Measurements from ENCODE around the gene COPS6.

The COPS6 gene

DNA sequence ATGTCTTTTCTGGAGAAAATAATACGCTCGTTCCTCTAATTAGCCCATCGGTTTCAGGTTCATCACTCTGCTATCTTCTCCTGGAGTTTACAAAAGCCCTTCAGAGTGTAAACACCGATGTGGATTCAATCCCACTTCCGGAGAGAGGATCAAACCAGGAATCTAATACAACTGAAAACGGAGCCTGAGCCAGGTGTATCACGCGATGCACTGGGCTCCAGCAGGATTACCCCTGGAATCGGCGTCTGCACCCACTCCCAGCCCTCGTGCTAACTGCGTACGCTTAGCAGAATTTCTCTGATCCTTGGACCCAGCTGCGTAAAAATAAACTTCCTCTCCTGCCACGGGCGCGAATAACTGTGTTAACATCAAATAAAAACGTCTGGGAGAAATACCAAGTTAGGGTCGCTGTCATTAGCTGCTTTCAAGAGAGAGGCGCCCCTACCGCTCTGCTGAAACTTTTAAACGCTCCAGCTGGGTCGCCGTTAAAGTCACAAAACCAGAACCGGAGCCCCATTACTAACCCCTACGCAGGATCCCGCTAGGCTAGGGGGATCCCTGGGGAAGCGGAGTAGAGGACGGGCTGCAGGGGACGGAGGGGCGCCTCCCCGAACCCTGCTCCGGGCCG lies 7.7 kb upstream of the COPS6 start:
- DNase-seq (ENCODE audit: low read depth): no peak

DNA sequence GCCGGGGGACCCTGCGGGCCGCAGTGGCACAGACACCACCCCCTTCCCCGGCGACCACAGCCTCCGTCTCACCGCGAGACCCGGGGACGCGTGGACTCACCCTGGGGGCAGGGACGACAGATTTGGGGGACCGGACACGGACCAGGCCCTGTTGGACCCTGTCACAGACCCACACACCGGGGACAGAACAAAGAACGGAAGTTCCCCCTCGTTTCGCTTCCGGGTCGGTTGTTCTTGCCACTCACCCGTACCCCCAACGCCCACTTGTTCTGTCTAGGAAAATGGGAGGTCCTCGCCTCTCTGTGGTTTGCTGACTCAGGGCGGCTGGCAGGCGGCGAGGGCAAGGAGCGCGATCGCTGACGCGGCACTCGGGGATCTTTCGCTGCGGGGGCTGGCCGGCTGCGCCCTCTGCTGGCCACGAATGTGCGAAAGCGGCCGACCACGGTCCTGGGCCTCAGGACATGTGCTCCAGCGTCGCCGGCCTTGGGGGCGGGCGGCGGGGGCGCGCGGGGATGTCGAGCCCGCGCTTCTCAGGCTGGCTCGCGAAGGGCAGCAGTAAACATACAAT lies 7.2 kb upstream of the COPS6 start, which contains the start of gene ZNF3:
TSS of gene ZNF3 (minus strand) at position 189 of the 568 bp plus-strand sequence. CDS start 4,366 bp downstream, outside the sequence.
- peak; percentile 93 for DNase-seq (ENCODE audit: low read depth)

DNA sequence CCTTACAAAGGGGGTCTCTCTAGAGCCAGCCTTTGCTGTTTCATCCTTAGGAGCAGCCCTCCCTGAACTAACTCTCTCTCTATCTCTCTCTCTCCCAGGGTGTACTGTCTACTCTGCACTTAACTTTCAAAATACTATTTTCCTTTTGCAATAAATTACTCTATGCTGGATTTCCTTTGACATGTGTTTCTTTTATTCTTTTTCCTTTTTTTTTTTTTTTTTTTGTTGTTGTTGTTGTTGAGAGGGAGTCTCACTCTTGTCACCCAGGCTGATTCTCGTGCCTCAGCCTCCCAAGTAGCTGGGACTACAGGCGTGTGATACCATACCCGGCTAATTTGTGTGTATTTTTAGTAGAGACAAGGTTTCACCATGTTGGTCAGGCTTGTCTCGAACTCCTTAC lies 5.8 kb upstream of the COPS6 start:
- no peak for DNase-seq (ENCODE audit: low read depth)

DNA sequence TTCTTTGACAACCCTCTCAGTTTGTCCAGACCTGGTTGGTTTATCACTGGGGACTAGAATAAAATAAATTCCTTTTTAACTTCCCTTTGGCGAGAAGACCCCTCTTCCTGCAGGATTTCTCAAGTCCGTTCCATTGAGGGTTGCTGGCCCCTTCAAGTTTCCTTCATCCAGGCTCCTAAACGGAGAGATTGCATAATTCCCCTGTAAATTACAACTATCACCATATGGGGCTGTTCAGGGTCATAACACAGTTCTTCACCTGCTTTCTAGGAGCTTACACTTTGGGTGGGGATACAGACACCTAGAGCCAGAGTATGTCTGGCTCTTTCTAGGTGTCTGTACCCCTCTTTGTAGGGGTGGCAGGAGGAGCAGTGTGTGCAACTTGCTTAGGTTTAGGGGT lies 3.3 kb upstream of the COPS6 start:
- no peak for DNase-seq (ENCODE audit: low read depth)

DNA sequence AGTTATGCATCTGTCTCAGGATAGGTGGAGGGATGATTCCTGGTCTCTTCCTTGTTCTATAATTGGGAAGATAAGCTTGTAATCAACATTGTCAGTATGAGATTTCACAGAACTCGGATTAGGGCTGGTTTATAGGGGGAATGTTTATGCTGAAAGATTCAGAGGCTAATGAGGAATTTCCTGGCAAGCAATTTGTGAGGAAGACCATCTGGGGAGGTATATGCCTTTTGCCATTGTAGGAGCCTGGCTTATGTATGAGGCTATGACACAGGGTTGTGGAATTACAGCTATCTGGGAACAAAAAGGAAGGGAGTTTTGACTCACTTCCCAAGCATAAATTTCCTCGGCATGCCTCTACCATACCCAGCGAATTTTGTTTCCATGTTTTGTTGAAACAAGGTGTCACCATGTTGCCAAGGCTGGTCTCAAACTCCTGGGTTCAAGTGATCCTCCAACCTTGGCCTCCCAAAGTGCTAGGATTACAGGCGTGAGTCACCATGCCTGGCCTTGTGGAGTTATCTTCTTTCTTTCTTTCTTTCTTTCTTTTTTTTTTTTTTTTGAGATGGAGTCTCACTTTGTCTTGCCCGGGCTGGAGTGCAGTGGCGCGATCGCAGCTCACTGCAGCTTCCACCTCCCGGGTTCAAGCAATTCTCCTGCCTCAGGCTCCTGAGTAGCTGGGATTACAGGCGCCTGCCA lies 1.6 kb upstream of the COPS6 start:
- DNase-seq (ENCODE audit: low read depth): no peak

DNA sequence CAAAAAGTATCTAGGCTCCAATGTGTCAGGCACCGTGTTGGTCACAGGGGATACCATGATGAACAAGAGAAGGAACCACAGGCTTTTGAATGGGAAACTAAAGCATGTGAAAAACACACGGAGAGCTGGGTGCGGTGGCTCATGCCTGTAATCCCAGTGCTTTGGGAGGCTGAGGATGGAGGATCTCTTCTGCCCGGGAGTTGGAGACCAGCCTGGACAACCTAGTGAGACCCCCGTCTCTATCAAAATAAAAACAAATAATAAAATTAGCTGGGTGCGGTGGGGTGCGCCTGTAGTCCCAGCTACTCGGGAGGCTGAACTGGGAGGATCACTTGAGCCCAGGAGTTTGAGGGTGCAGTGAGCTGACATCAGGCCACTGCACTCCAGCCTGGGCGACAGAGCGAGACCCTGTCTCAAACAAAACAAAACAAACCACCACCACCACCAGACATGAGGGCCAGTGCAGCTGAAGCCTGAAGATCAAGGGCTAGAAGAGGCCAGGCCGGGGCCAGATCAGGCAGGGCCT lies 611 bp upstream of the COPS6 start:
- no peak for DNase-seq (ENCODE audit: low read depth)

DNA sequence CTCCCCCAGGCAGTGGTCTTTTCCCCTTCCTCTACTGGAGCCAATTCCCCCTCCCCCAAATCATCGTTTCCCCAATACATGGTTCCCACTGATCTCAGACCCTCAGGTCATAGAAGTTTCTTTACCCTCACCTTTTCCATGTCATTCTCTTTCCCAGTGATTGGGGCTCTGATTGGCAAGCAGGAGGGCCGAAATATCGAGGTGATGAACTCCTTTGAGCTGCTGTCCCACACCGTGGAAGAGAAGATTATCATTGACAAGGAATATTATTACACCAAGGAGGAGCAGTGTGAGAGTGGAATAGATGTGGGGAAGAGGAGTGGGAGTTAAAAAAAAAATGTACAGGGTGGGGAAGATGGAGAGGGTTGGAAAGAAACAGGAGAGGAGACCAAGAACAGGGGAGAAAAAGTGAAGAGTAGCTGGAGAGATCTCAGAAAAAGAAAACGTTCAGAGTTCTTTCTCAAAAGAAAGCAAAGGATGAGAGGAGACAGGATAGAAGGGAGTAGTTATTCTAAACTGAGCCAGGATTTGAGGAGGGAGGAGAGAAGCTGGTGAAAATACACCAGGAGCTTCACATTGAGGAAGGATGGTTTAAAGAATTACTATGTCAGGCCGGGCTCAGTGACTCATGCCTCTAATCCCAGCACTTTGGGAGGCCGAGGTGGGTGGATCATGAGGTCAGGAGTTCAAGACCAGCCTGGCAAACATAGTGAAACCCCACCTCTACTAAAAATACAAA lies 858 bp downstream of the COPS6 start:
- no peak for DNase-seq (ENCODE audit: low read depth)

DNA sequence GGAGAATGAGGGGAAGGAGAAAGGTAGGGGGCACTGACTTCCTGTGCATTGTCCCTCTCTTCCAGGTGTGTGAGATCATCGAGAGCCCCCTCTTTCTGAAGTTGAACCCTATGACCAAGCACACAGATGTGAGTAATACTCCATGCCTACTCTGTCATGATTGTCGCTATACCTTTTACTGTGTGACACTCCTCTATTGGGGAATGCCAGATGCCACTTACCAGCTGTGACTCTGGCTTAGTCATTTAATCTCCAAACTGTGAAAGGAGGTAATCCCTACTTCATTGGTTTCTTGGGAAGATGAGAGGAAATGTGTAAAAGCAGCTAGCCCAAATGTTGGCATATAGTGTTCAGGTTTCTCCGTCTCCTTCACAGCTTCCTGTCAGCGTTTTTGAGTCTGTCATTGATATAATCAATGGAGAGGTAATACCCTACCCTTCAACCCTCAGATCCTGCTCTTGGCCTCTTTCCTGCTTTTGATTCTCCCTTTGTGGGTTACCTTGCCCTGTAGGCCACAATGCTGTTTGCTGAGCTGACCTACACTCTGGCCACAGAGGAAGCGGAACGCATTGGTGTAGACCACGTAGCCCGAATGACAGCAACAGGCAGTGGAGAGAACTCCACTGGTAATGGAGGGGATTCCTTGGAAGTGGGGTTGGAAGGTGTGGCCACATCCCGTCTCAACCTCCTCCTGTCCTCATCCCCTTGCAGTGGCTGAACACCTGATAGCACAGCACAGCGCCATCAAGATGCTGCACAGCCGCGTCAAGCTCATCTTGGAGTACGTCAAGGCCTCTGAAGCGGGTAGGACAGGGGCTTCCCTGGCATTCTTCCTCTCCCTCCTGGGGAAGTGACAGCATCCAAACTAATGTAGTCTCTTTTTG lies 2.0 kb downstream of the COPS6 start:
- DNase-seq (ENCODE audit: low read depth): no peak

DNA sequence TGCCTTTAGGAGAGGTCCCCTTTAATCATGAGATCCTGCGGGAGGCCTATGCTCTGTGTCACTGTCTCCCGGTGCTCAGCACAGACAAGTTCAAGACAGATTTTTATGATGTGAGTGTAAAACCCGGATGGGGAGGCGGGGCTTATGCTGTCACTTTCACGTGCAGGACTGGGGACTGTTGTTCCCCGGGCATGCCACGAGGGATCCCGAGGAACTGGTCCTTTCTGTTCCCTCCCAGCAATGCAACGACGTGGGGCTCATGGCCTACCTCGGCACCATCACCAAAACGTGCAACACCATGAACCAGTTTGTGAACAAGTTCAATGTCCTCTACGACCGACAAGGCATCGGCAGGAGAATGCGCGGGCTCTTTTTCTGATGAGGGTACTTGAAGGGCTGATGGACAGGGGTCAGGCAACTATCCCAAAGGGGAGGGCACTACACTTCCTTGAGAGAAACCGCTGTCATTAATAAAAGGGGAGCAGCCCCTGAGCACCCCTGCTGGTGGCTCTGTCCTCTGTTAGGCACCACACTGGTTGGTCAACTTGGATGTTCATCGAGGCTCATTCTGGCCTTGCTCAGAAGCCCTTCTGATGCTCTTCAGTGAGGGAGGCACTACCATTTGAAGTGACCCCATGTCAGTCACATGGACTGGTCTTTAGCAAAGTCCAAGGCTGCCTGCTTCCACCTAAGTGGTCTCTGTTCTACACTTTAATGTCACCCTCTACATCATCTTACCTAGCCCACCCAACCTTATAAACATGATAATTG lies 2.8 kb downstream of the COPS6 start:
- DNase-seq (ENCODE audit: low read depth): no peak

DNA sequence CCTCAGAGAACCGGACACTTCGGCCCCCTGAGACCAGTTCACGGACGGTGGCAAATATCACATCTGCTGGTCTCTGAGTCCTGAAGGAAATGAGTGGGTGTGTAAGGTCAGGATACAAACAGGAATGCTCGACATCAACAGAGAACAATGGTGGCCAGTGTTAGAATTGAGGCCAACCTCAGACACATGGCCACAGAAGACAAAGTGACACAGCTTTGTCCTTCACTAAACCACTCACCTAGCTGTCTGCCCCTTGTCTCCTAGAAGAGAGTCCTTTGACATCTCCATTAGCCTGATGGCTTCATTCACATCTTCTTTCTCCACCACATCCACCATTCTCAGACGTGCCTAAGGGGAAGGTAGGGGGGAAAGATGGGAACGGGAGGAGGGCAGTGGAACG lies 4.3 kb downstream of the COPS6 start:
- no peak for DNase-seq (ENCODE audit: low read depth)

DNA sequence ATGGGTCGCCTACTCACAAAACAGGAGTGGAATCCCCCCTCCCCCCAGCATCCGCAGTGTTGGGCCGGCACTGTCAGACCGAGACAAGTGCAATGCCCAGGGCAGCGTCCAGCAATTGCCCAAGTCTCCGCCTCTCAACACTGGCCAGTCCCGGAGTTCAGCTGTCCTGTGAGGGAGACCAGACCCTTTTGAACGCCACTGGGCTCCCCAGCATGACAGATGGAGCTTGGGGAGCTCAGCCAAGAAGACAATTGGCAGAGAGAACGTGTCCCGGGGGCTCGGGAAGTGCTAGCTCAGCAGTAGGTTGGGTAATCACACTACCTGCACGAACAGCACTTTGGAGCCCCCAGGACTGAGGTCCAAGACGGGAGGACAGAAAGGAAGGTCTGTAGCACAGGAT lies 4.7 kb downstream of the COPS6 start:
- DNase-seq (ENCODE audit: low read depth): no peak

DNA sequence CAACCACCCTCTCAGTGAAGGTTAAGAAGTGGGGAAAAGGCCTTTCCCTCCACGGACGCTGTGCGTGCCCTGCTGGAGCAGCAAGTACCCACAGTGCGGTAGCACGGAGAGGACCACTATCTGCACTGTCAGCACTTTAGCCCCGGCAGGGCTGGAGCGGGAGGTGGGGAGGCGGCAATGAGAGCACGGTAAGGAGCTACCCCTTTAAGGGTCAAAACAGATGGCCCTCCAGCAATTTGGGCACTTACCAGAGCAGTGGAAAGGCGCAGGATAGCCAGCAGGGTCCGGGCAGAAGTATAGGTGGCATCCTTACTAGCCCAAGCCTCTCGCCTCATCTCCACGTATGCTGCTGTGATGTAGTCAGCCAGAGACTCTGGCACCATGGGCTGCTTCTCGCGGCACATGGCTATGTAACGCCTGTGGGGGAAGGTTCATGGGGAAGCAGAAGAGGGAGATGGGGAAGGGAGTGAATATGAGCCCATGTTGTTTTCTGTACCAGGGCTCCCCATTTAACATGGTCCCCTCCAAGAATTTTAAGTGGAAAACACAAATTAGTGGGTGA lies 5.2 kb downstream of the COPS6 start:
- DNase-seq (ENCODE audit: low read depth): no peak

DNA sequence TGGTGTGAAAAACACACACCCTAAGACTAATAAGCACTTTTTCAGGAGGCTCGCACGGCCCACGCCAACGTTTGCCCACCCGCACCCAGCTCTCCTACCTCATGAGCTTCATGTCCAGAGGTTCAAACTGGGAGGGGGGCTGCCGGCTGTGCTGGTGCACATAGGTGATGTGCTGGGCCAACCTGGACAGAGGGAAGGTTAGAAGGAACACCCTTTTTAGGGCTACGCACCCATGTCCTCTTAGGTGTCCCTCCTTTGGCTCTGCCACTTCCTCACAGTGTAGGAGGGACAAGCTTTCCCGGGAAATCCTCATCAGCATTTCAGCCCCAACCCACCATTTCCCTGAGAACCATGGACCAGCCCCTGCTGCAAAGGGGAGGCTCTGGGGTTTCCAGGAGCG lies 6.5 kb downstream of the COPS6 start:
- no peak for DNase-seq (ENCODE audit: low read depth)

DNA sequence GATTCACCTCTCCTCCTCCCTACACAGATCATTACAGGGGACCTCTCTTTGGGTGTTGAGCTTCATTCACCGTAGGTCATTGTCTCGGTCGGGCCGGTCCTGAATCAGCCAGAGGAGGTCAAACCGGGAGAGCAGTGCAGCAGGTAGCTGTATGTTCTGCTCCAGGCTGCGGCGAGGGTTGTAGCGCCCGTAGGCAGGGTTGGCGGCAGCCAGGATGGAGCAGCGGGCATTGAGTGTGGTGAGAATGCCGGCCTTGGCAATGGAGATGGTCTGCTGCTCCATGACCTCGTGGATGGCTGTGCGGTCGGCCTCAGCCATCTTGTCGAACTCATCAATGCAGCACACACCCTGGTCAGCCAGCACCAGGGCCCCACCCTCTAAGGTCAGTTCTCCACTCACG lies 6.9 kb downstream of the COPS6 start:
- no peak for DNase-seq (ENCODE audit: low read depth)

DNA sequence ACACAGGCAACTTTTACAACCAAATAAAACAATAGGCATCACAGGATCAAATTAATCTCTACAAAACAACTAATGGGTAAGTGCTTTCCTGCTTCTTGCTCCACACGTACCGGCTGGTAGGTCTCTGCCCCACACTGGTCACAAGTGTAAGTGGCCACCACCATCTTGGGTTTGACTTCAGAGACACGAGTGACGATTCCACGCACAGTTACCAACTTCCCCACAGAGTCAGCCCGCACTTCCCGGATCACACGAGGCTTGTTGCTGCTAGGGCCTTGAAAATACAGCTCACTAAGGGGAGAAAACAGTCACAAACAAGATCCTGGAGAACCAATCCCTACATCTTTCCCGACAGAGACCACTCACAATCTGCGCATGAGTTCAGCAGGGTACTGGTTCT lies 10.1 kb downstream of the COPS6 start:
- no peak for DNase-seq (ENCODE audit: low read depth)

DNA sequence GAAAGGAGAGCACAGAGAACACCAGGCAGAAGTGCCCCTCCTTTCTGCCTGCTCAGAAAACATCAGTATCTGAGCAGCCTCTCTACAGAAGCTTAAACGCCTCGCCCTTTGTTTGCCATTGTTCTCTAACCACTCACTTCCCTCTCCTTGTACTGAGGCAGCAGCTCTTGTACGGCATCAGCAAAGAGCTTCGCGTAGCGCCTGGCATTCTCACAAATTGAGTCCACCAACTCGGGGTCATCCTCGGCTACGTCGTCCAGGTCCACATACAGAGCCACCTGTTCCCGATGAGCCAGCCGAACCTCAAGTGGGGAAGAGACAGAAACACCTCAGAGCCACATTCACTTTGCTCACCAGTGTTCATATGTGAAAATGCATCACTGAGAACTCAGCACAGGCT lies 10.7 kb downstream of the COPS6 start:
- DNase-seq (ENCODE audit: low read depth): no peak

DNA sequence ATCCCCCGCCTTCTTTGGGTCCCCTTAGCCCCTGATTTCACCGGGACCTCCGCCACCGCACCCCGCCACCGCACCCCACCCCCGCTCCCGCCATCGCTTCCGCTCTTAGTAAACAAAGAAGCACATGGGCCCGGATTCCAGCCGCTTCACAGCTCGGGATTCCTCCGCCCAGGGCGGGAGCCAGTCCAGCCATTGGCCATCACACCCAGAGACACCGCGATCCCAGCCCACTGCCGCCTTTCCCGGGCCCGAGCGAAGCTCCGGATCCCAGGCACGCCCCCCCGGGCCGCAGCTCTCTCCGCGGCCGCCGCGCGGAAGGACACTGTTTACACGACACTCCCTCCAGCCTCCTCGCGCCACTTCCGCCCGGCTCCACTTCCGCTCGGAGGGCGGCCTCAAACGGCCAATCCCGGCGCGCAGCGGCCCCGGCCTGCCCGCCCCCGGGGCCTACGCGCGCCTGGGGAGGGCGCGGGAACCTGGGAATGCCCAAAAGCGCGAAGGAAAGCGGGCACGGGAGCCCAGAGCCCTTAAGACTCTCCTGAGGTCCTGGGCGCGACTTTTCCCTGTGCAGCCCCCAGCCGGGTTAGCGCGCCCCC lies 11.7 kb downstream of the COPS6 start:
- peak; percentile 70 for DNase-seq (ENCODE audit: low read depth)

DNA sequence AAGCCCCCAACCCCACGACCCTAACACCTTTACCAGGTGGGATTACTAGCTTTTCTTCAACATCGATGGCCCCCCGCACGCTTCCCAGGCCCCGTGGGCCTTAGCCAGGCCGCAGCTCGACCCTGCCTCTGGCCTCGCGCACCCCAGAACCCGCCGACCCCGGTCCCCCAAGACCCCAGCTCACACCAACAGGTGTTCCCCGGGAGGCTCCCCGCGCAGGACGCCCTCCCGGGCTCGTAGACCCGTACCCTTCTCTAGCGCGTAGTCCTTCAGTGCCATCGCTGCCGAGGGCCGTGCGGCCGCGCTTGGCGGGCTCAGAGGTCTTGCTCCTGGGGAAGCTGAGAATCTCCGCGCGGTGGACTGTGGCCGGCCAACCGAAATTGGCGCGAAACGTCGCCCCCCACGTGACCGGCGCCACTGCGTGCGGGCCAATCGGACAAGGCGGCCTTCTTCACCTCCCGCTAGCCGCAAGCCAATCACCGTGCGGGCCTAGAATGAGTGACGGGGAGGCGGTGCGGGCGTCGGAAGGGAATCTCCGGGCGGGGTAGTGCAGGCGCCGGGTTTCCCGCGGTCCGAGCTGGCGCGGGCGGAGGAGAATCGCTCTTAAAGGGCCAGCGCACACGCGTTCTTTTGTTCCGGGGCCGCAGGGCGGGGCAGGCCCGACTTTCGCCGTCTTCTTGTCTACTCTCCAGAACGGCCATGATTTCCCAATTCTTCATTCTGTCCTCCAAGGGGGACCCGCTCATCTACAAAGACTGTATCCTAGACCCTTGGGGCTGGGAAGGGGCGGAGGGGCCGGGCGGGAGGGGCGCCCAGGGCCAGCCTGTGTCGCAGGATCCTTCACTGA lies 12.5 kb downstream of the COPS6 start, which contains the start of the genes AP4M1 and MCM7:
TSS of gene AP4M1 (plus strand) at position 628 of the 847 bp plus-strand sequence. CDS start at position 700, 72 bp downstream.
TSS of gene MCM7 (minus strand) at position 382 of the 847 bp plus-strand sequence. CDS start at position 279, 103 bp downstream.
- peak; percentile 94 for DNase-seq (ENCODE audit: low read depth)
